Measurements from ENCODE around the gene DSCAM.

The DSCAM gene

DNA sequence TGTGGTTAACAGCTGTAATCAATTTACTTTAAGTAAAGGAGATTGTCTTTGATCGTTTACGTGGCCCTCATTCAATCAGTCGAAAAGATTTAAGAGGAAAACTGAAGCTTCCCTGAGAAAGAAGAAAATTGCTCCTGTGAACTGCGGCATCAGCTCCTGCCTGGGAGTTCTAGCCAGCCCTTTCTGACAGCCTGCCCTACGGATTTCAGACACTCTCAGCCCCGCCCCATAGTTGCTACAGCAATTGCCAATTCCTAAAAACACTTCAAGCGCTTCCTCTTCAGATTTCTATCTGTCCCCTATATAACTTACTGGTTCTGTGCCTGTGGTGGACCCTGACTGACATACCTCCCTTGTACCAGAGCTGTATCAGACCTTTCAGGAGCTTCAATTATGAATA lies 277.6 kb downstream of the DSCAM start:
- no peak overlapping the region for H2AFZ ChIP-seq (ENCODE audit: low read length)
- no peak overlapping the region for H3K27ac ChIP-seq (ENCODE audit: low read depth, low read length, poor library complexity, severe bottlenecking)
- no peaks in the 10 kb centered on the region for H3K27me3 ChIP-seq (ENCODE audit: insufficient read depth, low read length)
- no peaks in the 10 kb centered on the region for H3K36me3 ChIP-seq (ENCODE audit: insufficient read depth, low read length)
- H3K9me2 ChIP-seq (ENCODE audit: low read depth, low read length): no peaks in the 10 kb centered on the region
- H3K79me2 ChIP-seq (ENCODE audit: insufficient read depth, low read length): no peaks in the 10 kb centered on the region
- no peak overlapping the region for H3K4me3 ChIP-seq (ENCODE audit: low read depth, low read length, poor library complexity, severe bottlenecking)
- TF ChIP-seq, protein P1, sequence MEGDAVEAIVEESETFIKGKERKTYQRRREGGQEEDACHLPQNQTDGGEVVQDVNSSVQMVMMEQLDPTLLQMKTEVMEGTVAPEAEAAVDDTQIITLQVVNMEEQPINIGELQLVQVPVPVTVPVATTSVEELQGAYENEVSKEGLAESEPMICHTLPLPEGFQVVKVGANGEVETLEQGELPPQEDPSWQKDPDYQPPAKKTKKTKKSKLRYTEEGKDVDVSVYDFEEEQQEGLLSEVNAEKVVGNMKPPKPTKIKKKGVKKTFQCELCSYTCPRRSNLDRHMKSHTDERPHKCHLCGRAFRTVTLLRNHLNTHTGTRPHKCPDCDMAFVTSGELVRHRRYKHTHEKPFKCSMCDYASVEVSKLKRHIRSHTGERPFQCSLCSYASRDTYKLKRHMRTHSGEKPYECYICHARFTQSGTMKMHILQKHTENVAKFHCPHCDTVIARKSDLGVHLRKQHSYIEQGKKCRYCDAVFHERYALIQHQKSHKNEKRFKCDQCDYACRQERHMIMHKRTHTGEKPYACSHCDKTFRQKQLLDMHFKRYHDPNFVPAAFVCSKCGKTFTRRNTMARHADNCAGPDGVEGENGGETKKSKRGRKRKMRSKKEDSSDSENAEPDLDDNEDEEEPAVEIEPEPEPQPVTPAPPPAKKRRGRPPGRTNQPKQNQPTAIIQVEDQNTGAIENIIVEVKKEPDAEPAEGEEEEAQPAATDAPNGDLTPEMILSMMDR (IDR thresholded peaks at IDR 0.05; ENCODE audit: low read length): no peak
- TF ChIP-seq EZH2 (IDR thresholded peaks at IDR 0.05; ENCODE audit: borderline replicate concordance, low read length): no peak
- H3K9me3 ChIP-seq (ENCODE audit: low read length): no peaks in the 10 kb centered on the region
- no peaks in the 10 kb centered on the region for H3F3A ChIP-seq (ENCODE audit: insufficient read depth, low read length)
- H3K4me1 ChIP-seq (ENCODE audit: insufficient read depth, low read length, severe bottlenecking): no peaks in the 10 kb centered on the region
- no peaks in the 10 kb centered on the region for H4K20me1 ChIP-seq (ENCODE audit: insufficient read depth, low read length)
- no peak overlapping the region for H3K4me2 ChIP-seq (ENCODE audit: low read length)
- no peak overlapping the region for H3K9ac ChIP-seq (ENCODE audit: low read length)

DNA sequence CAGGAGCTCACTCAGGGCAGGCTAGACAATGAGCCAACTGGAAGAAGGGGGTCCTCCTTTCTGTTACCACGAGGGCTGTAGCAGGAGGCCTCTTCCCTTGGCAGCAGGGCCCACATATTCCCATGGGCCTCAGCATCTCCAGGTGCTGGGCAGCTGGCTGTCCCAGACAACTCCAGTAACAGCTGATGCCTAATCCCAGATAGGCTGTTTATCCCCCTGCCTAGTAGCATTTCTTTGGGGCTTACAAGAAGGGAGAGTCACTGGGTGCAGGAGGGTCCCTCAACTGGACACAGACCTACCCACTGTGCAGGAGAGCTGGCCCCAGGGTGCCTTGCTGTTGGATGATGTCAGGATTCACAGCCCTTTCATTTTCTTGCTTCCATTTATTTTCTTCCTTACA lies 278.2 kb downstream of the DSCAM start:
- Histone ChIP-seq H3K36me3 (ENCODE audit: insufficient read depth, low read length) (no peaks in the 10 kb centered on the region), H3K9ac (ENCODE audit: low read length) (no peak overlapping the region), H3F3A (ENCODE audit: insufficient read depth, low read length) (no peaks in the 10 kb centered on the region), H3K9me2 (ENCODE audit: low read depth, low read length) (no peaks in the 10 kb centered on the region), H3K4me2 (ENCODE audit: low read length) (no peak overlapping the region), H3K4me3 (ENCODE audit: low read depth, low read length, poor library complexity, severe bottlenecking) (no peak overlapping the region), H2AFZ (ENCODE audit: low read length) (no peak overlapping the region), H3K79me2 (ENCODE audit: insufficient read depth, low read length) (no peaks in the 10 kb centered on the region), H3K27me3 (ENCODE audit: insufficient read depth, low read length) (no peaks in the 10 kb centered on the region), H3K4me1 (ENCODE audit: insufficient read depth, low read length, severe bottlenecking) (no peaks in the 10 kb centered on the region), H4K20me1 (ENCODE audit: insufficient read depth, low read length) (no peaks in the 10 kb centered on the region), H3K27ac (ENCODE audit: low read depth, low read length, poor library complexity, severe bottlenecking) (no peak overlapping the region), H3K9me3 (ENCODE audit: low read length) (no peaks in the 10 kb centered on the region)
- TF ChIP-seq, protein P1 (IDR thresholded peaks at IDR 0.05; ENCODE audit: low read length): no peak

DNA sequence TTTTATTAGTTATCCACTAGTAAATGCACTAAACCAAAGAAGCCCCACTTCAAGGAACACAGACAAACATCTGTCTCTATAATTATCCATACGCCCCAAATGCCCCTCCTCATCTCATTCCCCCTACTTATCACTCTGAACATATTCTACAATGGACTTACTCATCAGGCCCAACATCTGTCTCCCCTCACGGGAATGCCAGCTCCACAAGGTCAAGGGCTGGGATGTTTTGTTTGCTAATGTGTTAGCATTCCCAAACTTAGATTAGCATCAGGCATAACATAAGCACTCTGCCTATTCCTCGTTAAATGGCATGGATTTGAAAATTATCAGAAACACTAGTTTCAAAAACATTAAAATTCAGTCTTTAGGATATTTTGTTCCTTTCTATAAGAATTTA lies 279.5 kb downstream of the DSCAM start:
- Histone ChIP-seq H2AFZ (ENCODE audit: low read length) (no peak overlapping the region), H3K36me3 (ENCODE audit: insufficient read depth, low read length) (no peaks in the 10 kb centered on the region), H3K4me2 (ENCODE audit: low read length) (no peak overlapping the region), H3K27me3 (ENCODE audit: insufficient read depth, low read length) (no peaks in the 10 kb centered on the region), H3F3A (ENCODE audit: insufficient read depth, low read length) (no peaks in the 10 kb centered on the region), H3K79me2 (ENCODE audit: insufficient read depth, low read length) (no peaks in the 10 kb centered on the region), H3K9me3 (ENCODE audit: low read length) (no peaks in the 10 kb centered on the region), H3K4me1 (ENCODE audit: insufficient read depth, low read length, severe bottlenecking) (no peaks in the 10 kb centered on the region), H3K4me3 (ENCODE audit: low read depth, low read length, poor library complexity, severe bottlenecking) (no peak overlapping the region), H3K27ac (ENCODE audit: low read depth, low read length, poor library complexity, severe bottlenecking) (no peak overlapping the region), H4K20me1 (ENCODE audit: insufficient read depth, low read length) (no peaks in the 10 kb centered on the region), H3K9me2 (ENCODE audit: low read depth, low read length) (no peaks in the 10 kb centered on the region), H3K9ac (ENCODE audit: low read length) (no peak overlapping the region)
- TF ChIP-seq EZH2 (IDR thresholded peaks at IDR 0.05; ENCODE audit: borderline replicate concordance, low read length): no peak
- TF ChIP-seq, protein P1 (IDR thresholded peaks at IDR 0.05; ENCODE audit: low read length): no peak

Data from OCI-LY1 (cell line).